ENCODE results near the gene BMP2K. TPM values are rescaled to one million over a fixed set of nuclear protein-coding genes. Genes with fewer than 3 reads are reported as not detected.

BMP2K gene
- total RNA-seq, 2 donors from 2014 or later: 15.8 to 18.9 TPM

DNA sequence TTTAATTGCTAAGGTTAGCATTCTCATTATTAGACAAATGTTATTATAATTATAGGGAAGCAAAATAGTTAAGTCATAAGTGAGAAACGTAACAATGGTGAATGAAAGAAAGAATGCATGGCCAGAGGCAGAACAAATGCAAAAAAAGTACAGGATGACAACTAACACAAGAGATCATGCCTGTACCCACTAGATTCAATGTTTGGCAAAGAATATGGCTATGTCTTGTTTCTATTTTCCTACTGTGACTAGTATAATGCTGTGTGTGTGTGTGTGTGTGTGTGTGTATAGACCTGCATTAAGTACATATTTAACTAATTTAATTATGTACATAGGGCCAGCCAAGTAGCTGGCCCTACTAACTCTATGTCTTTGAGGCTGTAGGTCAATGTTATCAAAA is 12.9 kb upstream of the BMP2K start:
- DNase-seq: no peak
- H3K9me3 ChIP-seq: no peaks in the 10 kb centered on the region
- TF ChIP-seq POLR2A (IDR thresholded peaks at IDR 0.05): no peak
- TF ChIP-seq, protein P1, sequence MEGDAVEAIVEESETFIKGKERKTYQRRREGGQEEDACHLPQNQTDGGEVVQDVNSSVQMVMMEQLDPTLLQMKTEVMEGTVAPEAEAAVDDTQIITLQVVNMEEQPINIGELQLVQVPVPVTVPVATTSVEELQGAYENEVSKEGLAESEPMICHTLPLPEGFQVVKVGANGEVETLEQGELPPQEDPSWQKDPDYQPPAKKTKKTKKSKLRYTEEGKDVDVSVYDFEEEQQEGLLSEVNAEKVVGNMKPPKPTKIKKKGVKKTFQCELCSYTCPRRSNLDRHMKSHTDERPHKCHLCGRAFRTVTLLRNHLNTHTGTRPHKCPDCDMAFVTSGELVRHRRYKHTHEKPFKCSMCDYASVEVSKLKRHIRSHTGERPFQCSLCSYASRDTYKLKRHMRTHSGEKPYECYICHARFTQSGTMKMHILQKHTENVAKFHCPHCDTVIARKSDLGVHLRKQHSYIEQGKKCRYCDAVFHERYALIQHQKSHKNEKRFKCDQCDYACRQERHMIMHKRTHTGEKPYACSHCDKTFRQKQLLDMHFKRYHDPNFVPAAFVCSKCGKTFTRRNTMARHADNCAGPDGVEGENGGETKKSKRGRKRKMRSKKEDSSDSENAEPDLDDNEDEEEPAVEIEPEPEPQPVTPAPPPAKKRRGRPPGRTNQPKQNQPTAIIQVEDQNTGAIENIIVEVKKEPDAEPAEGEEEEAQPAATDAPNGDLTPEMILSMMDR (IDR thresholded peaks at IDR 0.05): no peak
- 61 to 64% methylated on average over 1 of the region's 1 CpG for WGBS, 2 donors
- H3K27ac ChIP-seq: no peak overlapping the region
- intact Hi-C loops (cut with DNase I): no loop called here
- no peaks in the 10 kb centered on the region for H3K36me3 ChIP-seq (replicated peaks in 1 of 2; ENCODE audit: insufficient read depth in 1 of 2, low read depth in 2 of 2)
- H3K27me3 ChIP-seq: no peaks in the 10 kb centered on the region
- no peaks in the 10 kb centered on the region for H3K4me1 ChIP-seq
- ATAC-seq: no peak
- H3K4me3 ChIP-seq: no peak overlapping the region

DNA sequence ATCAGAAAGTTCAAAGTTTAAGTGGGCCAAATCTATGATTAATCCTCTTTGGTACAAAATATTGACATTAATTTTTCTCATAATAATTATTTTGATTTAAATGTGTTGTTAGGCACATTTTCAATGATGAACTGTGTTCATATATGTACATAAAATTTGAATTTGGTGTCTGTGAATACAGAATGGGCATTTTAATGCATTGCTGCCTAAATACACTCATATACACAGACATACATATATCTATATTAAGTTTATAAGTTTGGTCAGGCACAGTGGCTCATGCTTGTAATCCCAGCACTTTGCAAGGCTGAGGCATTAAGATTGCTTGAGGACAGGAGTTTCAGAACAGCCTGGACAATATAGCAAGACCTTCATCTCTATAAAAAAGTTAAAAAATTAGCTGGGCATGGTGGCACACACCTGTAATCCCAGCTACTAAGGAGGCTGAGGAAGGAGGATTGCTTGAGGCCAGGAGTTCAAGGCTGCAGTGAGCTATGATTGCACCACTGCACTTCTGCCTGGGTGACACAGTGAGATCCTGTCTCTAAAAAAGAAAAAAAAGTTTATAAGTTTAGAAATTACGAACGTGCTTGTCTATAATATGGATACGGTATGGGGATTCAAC is 12.3 kb upstream of the BMP2K start:
- H3K9me3 ChIP-seq: no peaks in the 10 kb centered on the region
- intact Hi-C loops (cut with DNase I): no loop called here
- ATAC-seq (no peak), DNase-seq (no peak)
- H3K36me3 ChIP-seq (replicated peaks in 1 of 2; ENCODE audit: insufficient read depth in 1 of 2, low read depth in 2 of 2): no peaks in the 10 kb centered on the region
- H3K27me3 ChIP-seq: no peaks in the 10 kb centered on the region
- WGBS, 2 donors: 84 to 92% methylated on average over 3 of the region's 3 CpGs
- H3K4me3 ChIP-seq: no peak overlapping the region
- no peak overlapping the region for H3K27ac ChIP-seq
- H3K4me1 ChIP-seq: no peaks in the 10 kb centered on the region
- TF ChIP-seq, protein P1 (IDR thresholded peaks at IDR 0.05): no peak
- no peak for TF ChIP-seq POLR2A (IDR thresholded peaks at IDR 0.05)

DNA sequence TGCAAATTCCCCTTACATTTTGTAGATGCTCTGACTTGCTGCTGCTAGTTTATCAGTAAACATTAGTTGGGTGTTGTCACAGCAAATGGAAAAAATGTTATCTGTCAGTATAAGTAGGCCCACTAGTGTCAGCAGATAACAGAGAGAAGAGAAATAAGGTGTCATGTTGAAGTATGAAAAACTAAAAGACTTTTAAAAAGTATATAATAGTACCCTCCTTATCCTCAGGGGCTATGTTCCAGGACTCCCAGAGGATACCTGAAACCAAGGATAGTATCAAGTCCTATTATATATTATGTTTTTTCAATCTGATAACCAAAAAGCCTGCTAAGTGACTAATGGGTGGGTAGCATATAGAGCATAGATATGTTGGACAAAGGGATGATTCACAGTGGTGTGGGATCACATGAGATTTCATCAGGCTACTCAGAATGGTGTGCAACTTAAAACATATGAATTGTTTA is 11.6 kb upstream of the BMP2K start:
- H3K4me3 ChIP-seq: no peak overlapping the region
- H3K36me3 ChIP-seq (replicated peaks in 1 of 2; ENCODE audit: insufficient read depth in 1 of 2, low read depth in 2 of 2): no peaks in the 10 kb centered on the region
- H3K27me3 ChIP-seq: no peaks in the 10 kb centered on the region
- no peaks in the 10 kb centered on the region for H3K4me1 ChIP-seq
- TF ChIP-seq, protein P1 (IDR thresholded peaks at IDR 0.05): no peak
- TF ChIP-seq POLR2A (IDR thresholded peaks at IDR 0.05): no peak
- H3K27ac ChIP-seq: no peak overlapping the region
- DNase-seq (no peak), ATAC-seq (no peak)
- H3K9me3 ChIP-seq: no peaks in the 10 kb centered on the region
- intact Hi-C loops (cut with DNase I): no loop called here

DNA sequence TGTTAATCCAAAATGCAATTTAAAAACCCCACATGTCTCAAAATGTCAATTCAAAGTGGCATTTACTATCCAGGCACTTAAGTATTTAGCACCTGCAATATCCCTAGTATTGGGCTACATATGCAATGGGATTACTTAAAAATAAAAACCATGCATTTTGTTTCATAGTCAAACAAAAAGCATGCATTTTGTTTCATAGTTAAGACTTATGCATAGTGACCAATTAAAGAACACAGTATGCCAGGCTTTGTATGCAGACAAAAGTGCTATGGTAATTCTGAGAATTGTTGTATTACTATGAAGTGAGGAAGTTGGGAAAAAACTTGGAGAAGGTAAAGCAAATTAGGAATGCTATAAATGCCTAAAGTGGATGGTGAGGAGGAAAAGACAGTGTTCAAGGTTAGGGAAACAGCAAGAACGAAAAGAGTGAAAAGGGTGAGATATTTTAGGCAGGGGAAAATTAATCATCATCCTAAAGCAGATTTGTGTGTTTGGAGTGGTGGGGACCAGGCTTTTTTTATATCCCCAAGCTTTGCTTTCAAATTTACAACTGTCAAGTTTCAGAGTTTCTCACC is 10.6 kb upstream of the BMP2K start:
- 10 to 21% methylated on average over 1 of the region's 1 CpG for WGBS, 2 donors
- no peak for TF ChIP-seq POLR2A (IDR thresholded peaks at IDR 0.05)
- TF ChIP-seq, protein P1 (IDR thresholded peaks at IDR 0.05): no peak
- H3K36me3 ChIP-seq (replicated peaks in 1 of 2; ENCODE audit: insufficient read depth in 1 of 2, low read depth in 2 of 2): no peaks in the 10 kb centered on the region
- no peaks in the 10 kb centered on the region for H3K4me1 ChIP-seq
- H3K27ac ChIP-seq: no peak overlapping the region
- intact Hi-C loops (cut with DNase I): no loop called here
- no peaks in the 10 kb centered on the region for H3K9me3 ChIP-seq
- H3K27me3 ChIP-seq: no peaks in the 10 kb centered on the region
- H3K4me3 ChIP-seq: no peak overlapping the region
- no peak for DNase-seq
- ATAC-seq: no peak

DNA sequence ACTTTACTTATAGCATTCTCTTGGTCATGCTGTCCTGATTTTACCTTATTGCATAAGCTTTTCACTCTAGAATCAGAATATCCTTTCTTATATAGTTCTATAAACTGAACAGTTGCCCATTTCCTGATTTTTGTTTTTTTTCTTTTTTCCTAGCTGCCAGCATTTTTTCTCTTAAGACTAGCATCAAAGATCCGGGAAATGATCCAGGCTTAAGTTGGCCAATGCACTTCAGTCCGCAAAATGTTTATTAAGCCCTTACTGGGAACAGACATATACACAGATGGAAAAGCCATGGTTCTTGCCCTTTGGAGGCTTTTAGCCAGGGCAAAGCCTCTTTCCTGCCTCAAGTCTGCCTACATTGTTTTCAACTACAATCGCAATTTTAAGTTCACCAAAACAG is 10.1 kb upstream of the BMP2K start:
- Histone ChIP-seq H3K27me3 (no peaks in the 10 kb centered on the region), H3K9me3 (no peaks in the 10 kb centered on the region), H3K27ac (no peak overlapping the region), H3K4me1 (no peaks in the 10 kb centered on the region), H3K36me3 (replicated peaks in 1 of 2; ENCODE audit: insufficient read depth in 1 of 2, low read depth in 2 of 2) (no peaks in the 10 kb centered on the region), H3K4me3 (no peak overlapping the region)
- ATAC-seq (no peak), DNase-seq (no peak)
- intact Hi-C loops (cut with DNase I): no loop called here
- WGBS, 2 donors: 58 to 68% methylated on average over 3 of the region's 3 CpGs
- no peak for TF ChIP-seq POLR2A (IDR thresholded peaks at IDR 0.05)
- TF ChIP-seq, protein P1 (IDR thresholded peaks at IDR 0.05): no peak
